Mammary epithelial cell (primary cell): ENCODE measurements around the gene TAF11L13.

ENCODE experiments used
- CTCF ChIP-seq, 2 donors: IDR thresholded peaks in 1 of 2; conservative IDR thresholded peaks in 1 of 2; 2 replicates each; pipeline ENCODE4 v1.5.1; 2011 to 2012; ENCODE audit warnings: inconsistent platforms in 2 of 2, low read length in 2 of 2, mild to moderate bottlenecking in 2 of 2, control low read depth in 1 of 2, low read depth in 1 of 2; ENCODE audit not compliant: insufficient read depth in 1 of 2; ENCODE audit errors: extremely low read depth in 1 of 2
- EZH2 ChIP-seq: IDR thresholded peaks from 2 replicates; pipeline ENCODE4 v1.6.1; 2012; ENCODE audit warnings: low read length, inconsistent platforms, borderline replicate concordance

GRCh38 chr5:17634160-17634559, 2.3 kb downstream of the TAF11L13 start, which contains the start of gene TAF11L14:
- TF ChIP-seq EZH2 (no peak), CTCF (conservative IDR thresholded peaks at IDR 0.05 in 1 of 2, IDR thresholded peaks at IDR 0.05 in 1 of 2; ENCODE audit: extremely low read depth in 1 of 2, insufficient read depth in 1 of 2, low read depth in 1 of 2, low read length in 2 of 2) (no peak)
